Activated CD8-positive, alpha-beta T cell treated with anti-CD3 and anti-CD28 coated beads for 36 hours (primary cell): ENCODE results near the gene NOL3. TPM values are rescaled to one million over a fixed set of nuclear protein-coding genes. Genes with fewer than 3 reads are reported as not detected.

Experiments used
- ATAC-seq: fragments of 200-7000 bp; cut with Tn5 transposase; one replicate; pipeline ENCODE4 v1.10.0; 2021; ENCODE audit warnings: mild to moderate bottlenecking, moderate library complexity
- CTCF ChIA-PET: fragments of 350-600 bp; sonication (Branson Sonifier 250); formaldehyde crosslinking; loops from one replicate; lab custom pipeline; 2021; ENCODE audit warnings: antibody characterized with exemption; lab: Charles Lee
- POLR2A ChIA-PET: fragments of 350-600 bp; sonication (Branson Sonifier 250); formaldehyde crosslinking; loops from one replicate; lab custom pipeline; 2021; ENCODE audit warnings: antibody characterized with exemption; lab: Charles Lee
- DNase-seq: peaks from one replicate; pipeline ENCODE4 v3.0.0-alpha.2; 2020
- H3K27ac Mint-ChIP-seq: one replicate; pipeline ENCODE4 v1.8.0; 2021; ENCODE audit warnings: mild to moderate bottlenecking, mixed read lengths
- H3K27me3 Mint-ChIP-seq: one replicate; pipeline ENCODE4 v1.8.0; 2021; ENCODE audit warnings: mixed read lengths
- H3K36me3 Mint-ChIP-seq: one replicate; pipeline ENCODE4 v1.8.0; 2021; ENCODE audit warnings: low read depth, mixed read lengths
- H3K4me1 Mint-ChIP-seq: one replicate; pipeline ENCODE4 v1.8.0; 2021; ENCODE audit warnings: low read depth, mixed read lengths
- H3K4me3 Mint-ChIP-seq: one replicate; pipeline ENCODE4 v1.8.0; 2021; ENCODE audit warnings: mild to moderate bottlenecking, moderate library complexity, mixed read lengths
- H3K9me3 Mint-ChIP-seq: one replicate; pipeline ENCODE4 v1.8.0; 2021; ENCODE audit warnings: mixed read lengths
- CTCF ChIP-seq: fragments of 200-600 bp; IDR thresholded peaks from one replicate; pipeline ENCODE4 v1.8.0; 2022; ENCODE audit warnings: antibody characterized with exemption, mild to moderate bottlenecking
- intact Hi-C: fragments of 100-400 bp; cut with micrococcal nuclease; formaldehyde crosslinking; loops from one replicate; pipeline ENCODE4 v1.10.0; 2022
- total RNA-seq, 2 experiments: library from RNA; stranded (reverse); gene quantifications; one replicate each; pipeline ENCODE4 v1.2.3, GENCODE V29; 2021

The NOL3 gene
- total RNA-seq, 2 experiments from 2014 or later, result 24.5 to 25.3 TPM

GRCh38 chr16:67137605-67138004 lies 32.7 kb upstream of the NOL3 start:
- TF ChIP-seq CTCF, result no peak
- no peak overlapping the region for H3K4me3 Mint-ChIP-seq
- no peaks in the 10 kb centered on the region for H3K27me3 Mint-ChIP-seq
- DNase-seq, result no peak
- H3K4me1 Mint-ChIP-seq, result no peaks in the 10 kb centered on the region
- peaks cover 43% of the 10 kb centered on the region for H3K36me3 Mint-ChIP-seq
- intact Hi-C loops, result no loop called here
- CTCF ChIA-PET, result interaction anchor here (1.0 to 6.1 kb wide), 4 partner anchors 17 to 178 kb away, joined by 4 to 40 read pairs (median 4); partner anchors contain the start of gene CES3
- POLR2A ChIA-PET, result interaction anchor here (0.6 to 2.2 kb wide), 2 partner anchors 9 to 22 kb away, joined by 3 to 8 read pairs; no protein-coding TSS in a partner anchor
- no peak overlapping the region for H3K27ac Mint-ChIP-seq
- H3K9me3 Mint-ChIP-seq, result no peaks in the 10 kb centered on the region
- no peak for ATAC-seq

GRCh38 chr16:67141391-67141790 lies 28.9 kb upstream of the NOL3 start:
- no peak for TF ChIP-seq CTCF
- H3K4me1 Mint-ChIP-seq, result no peaks in the 10 kb centered on the region
- no peaks in the 10 kb centered on the region for H3K27me3 Mint-ChIP-seq
- ChIA-PET POLR2A (interaction anchor here (0.8 to 1.1 kb wide), 2 partner anchors 12 to 119 kb away, joined by 3 read pairs; no protein-coding TSS in a partner anchor), CTCF (interaction anchor here (1.2 to 6.1 kb wide), 4 partner anchors 12 to 124 kb away, joined by 3 to 40 read pairs (median 6); no protein-coding TSS in a partner anchor)
- ATAC-seq (no peak), DNase-seq (no peak)
- H3K27ac Mint-ChIP-seq, result no peak overlapping the region
- intact Hi-C loops, result no loop called here
- H3K36me3 Mint-ChIP-seq, result peaks cover 52% of the 10 kb centered on the region
- H3K4me3 Mint-ChIP-seq, result no peak overlapping the region
- H3K9me3 Mint-ChIP-seq, result no peaks in the 10 kb centered on the region

- no peaks in the 10 kb centered on the region for H3K4me1 Mint-ChIP-seq
- ChIA-PET POLR2A (no interaction called here), CTCF (interaction anchor here (2.0 to 6.1 kb wide), 2 partner anchors 13 kb away, joined by 7 to 40 read pairs; no protein-coding TSS in a partner anchor)
- DNase-seq (no peak), ATAC-seq (no peak)
- H3K9me3 Mint-ChIP-seq, result no peaks in the 10 kb centered on the region
- no peaks in the 10 kb centered on the region for H3K27me3 Mint-ChIP-seq
- no peak for TF ChIP-seq CTCF
- no peak overlapping the region for H3K4me3 Mint-ChIP-seq
- H3K27ac Mint-ChIP-seq, result no peak overlapping the region
- peaks cover 52% of the 10 kb centered on the region for H3K36me3 Mint-ChIP-seq
- intact Hi-C loops, result no loop called here
Measured at GRCh38 chr16:67142342-67142741, 28.0 kb upstream of the NOL3 start.

GRCh38 chr16:67144943-67145342 lies 25.4 kb upstream of the NOL3 start:
- no peak for ATAC-seq
- no peak overlapping the region for H3K4me3 Mint-ChIP-seq
- DNase-seq, result no peak
- ChIA-PET CTCF (interaction anchor here (1.5 to 1.6 kb wide), 2 partner anchors 10 to 126 kb away, joined by 4 to 8 read pairs; no protein-coding TSS in a partner anchor), POLR2A (no interaction called here)
- no peak for TF ChIP-seq CTCF
- no peak overlapping the region for H3K27ac Mint-ChIP-seq
- no peaks in the 10 kb centered on the region for H3K9me3 Mint-ChIP-seq
- H3K4me1 Mint-ChIP-seq, result peaks cover 2% of the 10 kb centered on the region
- peaks cover 70% of the 10 kb centered on the region for H3K36me3 Mint-ChIP-seq
- H3K27me3 Mint-ChIP-seq, result no peaks in the 10 kb centered on the region
- intact Hi-C loops, result no loop called here

- ChIA-PET POLR2A (no interaction called here), CTCF (interaction anchor here (1.0 kb wide), 1 partner anchor 10 kb away, joined by 7 read pairs; no protein-coding TSS in a partner anchor)
- DNase-seq, result no peak
- Mint-ChIP-seq H3K27ac (no peak overlapping the region), H3K27me3 (no peaks in the 10 kb centered on the region), H3K9me3 (no peaks in the 10 kb centered on the region), H3K4me3 (no peak overlapping the region), H3K36me3 (peaks cover 63% of the 10 kb centered on the region), H3K4me1 (peaks cover 2% of the 10 kb centered on the region)
- no peak for TF ChIP-seq CTCF
- intact Hi-C loops, result no loop called here
- ATAC-seq, result no peak
Measured at GRCh38 chr16:67145746-67146145, 24.6 kb upstream of the NOL3 start.
